ENCODE measurements around the gene MAPK8IP3.

MAPK8IP3 gene

GRCh38 chr16:1773703-1774447 lies 67.9 kb downstream of the MAPK8IP3 start:
- DNase-seq (ENCODE audit: low read depth): no peak

GRCh38 chr16:1774448-1774780 lies 68.4 kb downstream of the MAPK8IP3 start:
- DNase-seq (ENCODE audit: low read depth): no peak

- no peak for DNase-seq (ENCODE audit: low read depth)
These were observed 69.2 kb downstream of the MAPK8IP3 start for GRCh38 chr16:1775006-1775845.

- DNase-seq (ENCODE audit: low read depth): no peak
These were observed 70.1 kb downstream of the MAPK8IP3 start for GRCh38 chr16:1775846-1776671.

GRCh38 chr16:1776672-1776955 lies 70.6 kb downstream of the MAPK8IP3 start:
- DNase-seq (ENCODE audit: low read depth): no peak

- no peak for DNase-seq (ENCODE audit: low read depth)
These were observed 71.0 kb downstream of the MAPK8IP3 start for GRCh38 chr16:1776991-1777374.

- DNase-seq (ENCODE audit: low read depth): no peak
These were observed 71.6 kb downstream of the MAPK8IP3 start for GRCh38 chr16:1777375-1778199.

- no peak for DNase-seq (ENCODE audit: low read depth)
These were observed 72.5 kb downstream of the MAPK8IP3 start for GRCh38 chr16:1778200-1779179.

- no peak for DNase-seq (ENCODE audit: low read depth)
These were observed 73.3 kb downstream of the MAPK8IP3 start for GRCh38 chr16:1779234-1779701.

- DNase-seq (ENCODE audit: low read depth): no peak
These were observed 74.0 kb downstream of the MAPK8IP3 start for GRCh38 chr16:1779741-1780676.

- DNase-seq (ENCODE audit: low read depth): no peak
These were observed 74.7 kb downstream of the MAPK8IP3 start for GRCh38 chr16:1780677-1781072.

GRCh38 chr16:1781254-1781653 lies 75.3 kb downstream of the MAPK8IP3 start:
- no peak for DNase-seq (ENCODE audit: low read depth)

GRCh38 chr16:1781758-1782407 lies 75.9 kb downstream of the MAPK8IP3 start:
- DNase-seq (ENCODE audit: low read depth): no peak

GRCh38 chr16:1782408-1783264 lies 76.6 kb downstream of the MAPK8IP3 start, which contains the start of the genes NUBP2 and SPSB3:
Gene NUBP2 (plus strand): TSS chr16:1782960. CDS start chr16:1783021, 61 bp downstream.
Gene SPSB3 (minus strand): TSS chr16:1782571. CDS start chr16:1781483, 1,088 bp downstream.
- peak; percentile 95 for DNase-seq (ENCODE audit: low read depth)

- no peak for DNase-seq (ENCODE audit: low read depth)
These were observed 79.2 kb downstream of the MAPK8IP3 start for GRCh38 chr16:1784977-1785845.

GRCh38 chr16:1785846-1786170 lies 79.8 kb downstream of the MAPK8IP3 start:
- DNase-seq (ENCODE audit: low read depth): no peak

Data from stimulated activated CD8-positive, alpha-beta memory T cell treated with anti-CD3 and anti-CD28 coated beads, Interleukin-7, amount 100 ng/mL, for 24 hours (primary cell).